Activated naive CD8-positive, alpha-beta T cell treated with anti-CD3 and anti-CD28 coated beads, Interleukin-2, amount 10 ng/mL, durations not matched to agents 7 days and 5 days (primary cell): Measurements from ENCODE around the gene ATP2B1. TPM values are rescaled to one million over a fixed set of nuclear protein-coding genes. Genes with fewer than 3 reads are reported as not detected.
A peak's percentile ranks its signal among the peaks of the same experiment; 100 is the strongest.

Experiments used
- ATAC-seq: fragments of 150-1000 bp; cut with Tn5 transposase; one replicate; pipeline ENCODE4 v1.10.0; 2021; ENCODE audit warnings: low read depth, moderate library complexity
- POLR2A ChIA-PET: fragments of 350-600 bp; sonication (Branson Sonifier 250); formaldehyde crosslinking; loops from one replicate; lab custom pipeline; 2021; ENCODE audit warnings: antibody characterized with exemption; lab: Charles Lee
- DNase-seq: peaks from one replicate; pipeline ENCODE4 v3.0.0; 2021
- H3K27ac Mint-ChIP-seq: one replicate; pipeline ENCODE4 v1.8.0; 2022; ENCODE audit warnings: mild to moderate bottlenecking, mixed read lengths
- H3K27me3 Mint-ChIP-seq: one replicate; pipeline ENCODE4 v1.8.0; 2022; ENCODE audit warnings: mild to moderate bottlenecking, moderate library complexity, mixed read lengths
- H3K36me3 Mint-ChIP-seq: one replicate; pipeline ENCODE4 v1.8.0; 2021; ENCODE audit warnings: mild to moderate bottlenecking, mixed read lengths
- H3K4me1 Mint-ChIP-seq: one replicate; pipeline ENCODE4 v1.8.0; 2021; ENCODE audit warnings: mixed read lengths
- H3K4me3 Mint-ChIP-seq: one replicate; pipeline ENCODE4 v1.8.0; 2022; ENCODE audit warnings: mild to moderate bottlenecking, moderate library complexity, mixed read lengths
- H3K9me3 Mint-ChIP-seq: one replicate; pipeline ENCODE4 v1.8.0; 2021; ENCODE audit warnings: mixed read lengths
- total RNA-seq, 2 experiments: library from RNA; stranded (reverse); gene quantifications; one replicate each; pipeline ENCODE4 v1.2.3, GENCODE V29; 2021

The ATP2B1 gene
- total RNA-seq, 2 experiments from 2014 or later, result 36.7 to 38.9 TPM

- no peak overlapping the region for H3K27ac Mint-ChIP-seq
- POLR2A ChIA-PET, result no interaction called here
- H3K4me1 Mint-ChIP-seq, result no peaks in the 10 kb centered on the region
- H3K36me3 Mint-ChIP-seq, result peaks cover 24% of the 10 kb centered on the region
- H3K4me3 Mint-ChIP-seq, result no peak overlapping the region
- no peaks in the 10 kb centered on the region for H3K9me3 Mint-ChIP-seq
- DNase-seq (no peak), ATAC-seq (no peak)
- no peaks in the 10 kb centered on the region for H3K27me3 Mint-ChIP-seq
Measured at GRCh38 chr12:89619764-89620163, 88.9 kb downstream of the ATP2B1 start.

GRCh38 chr12:89618113-89618862 lies 90.3 kb downstream of the ATP2B1 start:
- H3K4me3 Mint-ChIP-seq, result no peak overlapping the region
- no peaks in the 10 kb centered on the region for H3K4me1 Mint-ChIP-seq
- H3K27me3 Mint-ChIP-seq, result no peaks in the 10 kb centered on the region
- POLR2A ChIA-PET, result no interaction called here
- H3K36me3 Mint-ChIP-seq, result peaks cover 31% of the 10 kb centered on the region
- ATAC-seq (no peak), DNase-seq (no peak)
- H3K27ac Mint-ChIP-seq, result no peak overlapping the region
- H3K9me3 Mint-ChIP-seq, result no peaks in the 10 kb centered on the region

- H3K27ac Mint-ChIP-seq, result no peak overlapping the region
- no peaks in the 10 kb centered on the region for H3K4me1 Mint-ChIP-seq
- no peak for ATAC-seq
- no peak for DNase-seq
- POLR2A ChIA-PET, result no interaction called here
- H3K9me3 Mint-ChIP-seq, result no peaks in the 10 kb centered on the region
- H3K27me3 Mint-ChIP-seq, result no peaks in the 10 kb centered on the region
- no peak overlapping the region for H3K4me3 Mint-ChIP-seq
- peaks cover 46% of the 10 kb centered on the region for H3K36me3 Mint-ChIP-seq
Measured at GRCh38 chr12:89610366-89610765, 98.3 kb downstream of the ATP2B1 start.

- POLR2A ChIA-PET, result no interaction called here
- H3K4me1 Mint-ChIP-seq, result peaks cover under 1% of the 10 kb centered on the region
- H3K9me3 Mint-ChIP-seq, result no peaks in the 10 kb centered on the region
- no peak overlapping the region for H3K4me3 Mint-ChIP-seq
- H3K27me3 Mint-ChIP-seq, result no peaks in the 10 kb centered on the region
- H3K36me3 Mint-ChIP-seq, result peaks cover 49% of the 10 kb centered on the region
- ATAC-seq (no peak), DNase-seq (no peak)
- no peak overlapping the region for H3K27ac Mint-ChIP-seq
Measured at GRCh38 chr12:89603678-89604077, 105.0 kb downstream of the ATP2B1 start.

GRCh38 chr12:89597770-89598169 lies 110.9 kb downstream of the ATP2B1 start:
- H3K4me3 Mint-ChIP-seq, result no peak overlapping the region
- POLR2A ChIA-PET, result interaction anchor here (0.7 kb wide), 1 partner anchor 36 kb away, joined by 6 read pairs; no protein-coding TSS in a partner anchor
- DNase-seq (no peak), ATAC-seq (no peak)
- no peaks in the 10 kb centered on the region for H3K9me3 Mint-ChIP-seq
- H3K27ac Mint-ChIP-seq, result peak overlapping the region; percentile 39
- peaks cover 11% of the 10 kb centered on the region for H3K4me1 Mint-ChIP-seq
- H3K36me3 Mint-ChIP-seq, result peaks cover 36% of the 10 kb centered on the region
- no peaks in the 10 kb centered on the region for H3K27me3 Mint-ChIP-seq

GRCh38 chr12:89597210-89597609 lies 111.4 kb downstream of the ATP2B1 start:
- ATAC-seq, result no peak
- peaks cover 36% of the 10 kb centered on the region for H3K36me3 Mint-ChIP-seq
- no peak for DNase-seq
- POLR2A ChIA-PET, result no interaction called here
- no peak overlapping the region for H3K4me3 Mint-ChIP-seq
- H3K4me1 Mint-ChIP-seq, result peaks cover 11% of the 10 kb centered on the region
- H3K27ac Mint-ChIP-seq, result no peak overlapping the region
- no peaks in the 10 kb centered on the region for H3K27me3 Mint-ChIP-seq
- no peaks in the 10 kb centered on the region for H3K9me3 Mint-ChIP-seq

- ATAC-seq, result no peak
- no peak for DNase-seq
- Mint-ChIP-seq H3K4me3 (no peak overlapping the region), H3K27me3 (no peaks in the 10 kb centered on the region), H3K27ac (no peak overlapping the region), H3K9me3 (no peaks in the 10 kb centered on the region), H3K4me1 (peaks cover 11% of the 10 kb centered on the region), H3K36me3 (peaks cover 39% of the 10 kb centered on the region)
- POLR2A ChIA-PET, result no interaction called here
Measured at GRCh38 chr12:89593873-89594272, 114.8 kb downstream of the ATP2B1 start.

GRCh38 chr12:89593233-89593632 lies 115.4 kb downstream of the ATP2B1 start:
- no peaks in the 10 kb centered on the region for H3K27me3 Mint-ChIP-seq
- DNase-seq, result no peak
- H3K36me3 Mint-ChIP-seq, result peaks cover 34% of the 10 kb centered on the region
- no peaks in the 10 kb centered on the region for H3K9me3 Mint-ChIP-seq
- POLR2A ChIA-PET, result no interaction called here
- peaks cover 5% of the 10 kb centered on the region for H3K4me1 Mint-ChIP-seq
- ATAC-seq, result no peak
- H3K4me3 Mint-ChIP-seq, result no peak overlapping the region
- no peak overlapping the region for H3K27ac Mint-ChIP-seq

GRCh38 chr12:89589753-89590152 lies 118.9 kb downstream of the ATP2B1 start:
- no peaks in the 10 kb centered on the region for H3K4me1 Mint-ChIP-seq
- peaks cover 30% of the 10 kb centered on the region for H3K36me3 Mint-ChIP-seq
- no peak for ATAC-seq
- H3K4me3 Mint-ChIP-seq, result no peak overlapping the region
- POLR2A ChIA-PET, result no interaction called here
- DNase-seq, result no peak
- no peaks in the 10 kb centered on the region for H3K9me3 Mint-ChIP-seq
- H3K27ac Mint-ChIP-seq, result no peak overlapping the region
- no peaks in the 10 kb centered on the region for H3K27me3 Mint-ChIP-seq

GRCh38 chr12:89578499-89578898 lies 130.1 kb downstream of the ATP2B1 start:
- H3K4me1 Mint-ChIP-seq, result peaks cover 2% of the 10 kb centered on the region
- no peaks in the 10 kb centered on the region for H3K27me3 Mint-ChIP-seq
- ATAC-seq, result no peak

GRCh38 chr12:89576572-89577220 lies 131.9 kb downstream of the ATP2B1 start:
- POLR2A ChIA-PET, result no interaction called here
- no peaks in the 10 kb centered on the region for H3K36me3 Mint-ChIP-seq
- no peak for DNase-seq
- H3K27me3 Mint-ChIP-seq, result no peaks in the 10 kb centered on the region
- H3K9me3 Mint-ChIP-seq, result no peaks in the 10 kb centered on the region
- no peak overlapping the region for H3K4me3 Mint-ChIP-seq
- no peak overlapping the region for H3K27ac Mint-ChIP-seq
- H3K4me1 Mint-ChIP-seq, result no peaks in the 10 kb centered on the region
- ATAC-seq, result no peak

More at GRCh38 chr12:89578499-89578898, 130.1 kb downstream of the ATP2B1 start:
- Mint-ChIP-seq H3K4me3 (no peak overlapping the region), H3K27ac (no peak overlapping the region), H3K36me3 (peaks cover 7% of the 10 kb centered on the region), H3K9me3 (no peaks in the 10 kb centered on the region)
- no peak for DNase-seq
- POLR2A ChIA-PET, result no interaction called here

- H3K4me3 Mint-ChIP-seq, result no peak overlapping the region
- ATAC-seq (no peak), DNase-seq (no peak)
- POLR2A ChIA-PET, result no interaction called here
- H3K36me3 Mint-ChIP-seq, result no peaks in the 10 kb centered on the region
- H3K27me3 Mint-ChIP-seq, result no peaks in the 10 kb centered on the region
- H3K4me1 Mint-ChIP-seq, result no peaks in the 10 kb centered on the region
- no peaks in the 10 kb centered on the region for H3K9me3 Mint-ChIP-seq
- no peak overlapping the region for H3K27ac Mint-ChIP-seq
Measured at GRCh38 chr12:89575374-89575773, 133.3 kb downstream of the ATP2B1 start.

GRCh38 chr12:89574736-89575208 lies 133.9 kb downstream of the ATP2B1 start:
- H3K36me3 Mint-ChIP-seq, result peaks cover 3% of the 10 kb centered on the region
- no peaks in the 10 kb centered on the region for H3K4me1 Mint-ChIP-seq
- POLR2A ChIA-PET, result no interaction called here
- no peak for ATAC-seq
- no peaks in the 10 kb centered on the region for H3K27me3 Mint-ChIP-seq
- DNase-seq, result no peak
- H3K4me3 Mint-ChIP-seq, result no peak overlapping the region
- no peak overlapping the region for H3K27ac Mint-ChIP-seq
- no peaks in the 10 kb centered on the region for H3K9me3 Mint-ChIP-seq
